SK-N-MC (cell line): Measurements from ENCODE around the gene MMP20.
"Not testable (repeated sequence)": the region's sequence is repeated elsewhere in the genome, so short reads cannot be mapped to it uniquely, and the experiment has no call there.

Experiments
- DNase-seq: peaks from one replicate; pipeline ENCODE4 v3.0.0-alpha.2; 2011; ENCODE audit warnings: low read depth, low spot score
- H3K27ac ChIP-seq: fragments of 200-600 bp; sonication (generic); 2 replicates; pipeline ENCODE4 v1.5.1; 2016; ENCODE audit warnings: mixed run types
- H3K36me3 ChIP-seq: fragments of 200-600 bp; sonication (generic); 2 replicates; pipeline ENCODE4 v1.6.1; 2017; ENCODE audit warnings: antibody characterized with exemption, low read length, mixed read lengths; ENCODE audit not compliant: insufficient read depth
- H3K4me3 ChIP-seq: fragments of 200-600 bp; sonication (generic); 2 replicates; pipeline ENCODE4 v1.5.1; 2016
- H3K9ac ChIP-seq: fragments of 200-600 bp; sonication (generic); 2 replicates; pipeline ENCODE4 v1.8.0; 2017; ENCODE audit warnings: mixed run types, mixed read lengths; ENCODE audit not compliant: insufficient read length
- H3K9me3 ChIP-seq: fragments of 200-600 bp; sonication (generic); 2 replicates; pipeline ENCODE4 v1.6.1; 2017; ENCODE audit warnings: low read depth, mild to moderate bottlenecking, antibody characterized with exemption, low read length, moderate library complexity, mixed read lengths
- EZH2 ChIP-seq: fragments of 200-600 bp; sonication (generic); IDR thresholded peaks from one replicate; pipeline ENCODE4 v1.6.1; 2017; ENCODE audit warnings: antibody characterized with exemption
- FOXP2 ChIP-seq: optimal IDR thresholded peaks from 2 replicates; pipeline ENCODE3; 2011; ENCODE audit warnings: mild to moderate bottlenecking, moderate library complexity; ENCODE audit not compliant: insufficient read depth; ENCODE audit errors: extremely low read length, control extremely low read depth
- POLR2AphosphoS5 ChIP-seq: IDR thresholded peaks from 2 replicates; pipeline ENCODE4 v1.6.1; 2012; ENCODE audit warnings: mild to moderate bottlenecking, low read depth, low read length, borderline replicate concordance

MMP20 gene

DNA sequence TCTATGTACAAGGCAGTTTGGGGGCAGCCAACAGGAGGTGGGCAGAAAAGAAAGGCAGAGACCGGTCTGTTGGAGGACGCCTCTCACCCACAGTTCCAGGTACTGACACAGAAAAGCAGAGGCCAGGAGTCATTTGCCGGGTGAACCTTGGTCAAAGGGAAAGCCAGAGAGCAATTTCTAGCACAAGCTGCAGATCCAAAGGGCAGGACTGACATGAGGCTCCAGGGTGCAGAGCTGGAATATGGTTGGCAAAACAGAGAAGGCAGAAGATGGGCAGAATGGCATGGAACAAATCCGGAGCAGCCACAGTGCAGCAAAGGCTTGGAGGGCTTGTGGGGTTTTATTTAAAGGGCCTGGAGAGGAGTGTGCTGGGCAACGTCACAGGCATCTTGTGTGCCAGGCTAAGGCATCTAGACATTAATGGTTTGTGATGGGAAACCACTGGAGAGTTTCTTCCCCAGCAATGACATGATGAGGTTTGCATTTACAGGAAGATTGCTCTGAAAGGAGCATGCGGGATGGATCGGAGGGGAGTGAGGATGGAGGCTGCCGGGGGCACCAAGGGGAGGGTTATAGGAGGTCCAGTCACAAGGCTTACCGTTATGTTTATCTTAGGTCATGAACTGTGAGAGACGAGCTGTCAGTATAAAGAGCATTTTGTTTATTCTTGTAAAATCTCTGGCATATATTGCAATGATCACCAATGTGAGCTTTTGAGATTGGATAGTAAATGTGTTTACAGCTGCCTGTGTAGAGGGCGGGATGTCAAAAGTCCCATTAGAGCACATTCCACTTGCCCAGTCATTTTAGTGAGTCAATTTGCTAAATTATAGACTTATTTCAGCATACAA, 5.7 kb upstream of the MMP20 start:
- no peak overlapping the region for H3K4me3 ChIP-seq
- no peaks in the 10 kb centered on the region for H3K36me3 ChIP-seq
- TF ChIP-seq POLR2AphosphoS5 (no peak), FOXP2 (no peak), EZH2 (no peak)
- no peak overlapping the region for H3K27ac ChIP-seq
- DNase-seq: no peak
- no peak overlapping the region for H3K9ac ChIP-seq
- H3K9me3 ChIP-seq: no peaks in the 10 kb centered on the region

- DNase-seq: not testable (repeated sequence)
These were observed 4.8 kb upstream of the MMP20 start for GRCh38 chr11:102629908-102630307.

DNA sequence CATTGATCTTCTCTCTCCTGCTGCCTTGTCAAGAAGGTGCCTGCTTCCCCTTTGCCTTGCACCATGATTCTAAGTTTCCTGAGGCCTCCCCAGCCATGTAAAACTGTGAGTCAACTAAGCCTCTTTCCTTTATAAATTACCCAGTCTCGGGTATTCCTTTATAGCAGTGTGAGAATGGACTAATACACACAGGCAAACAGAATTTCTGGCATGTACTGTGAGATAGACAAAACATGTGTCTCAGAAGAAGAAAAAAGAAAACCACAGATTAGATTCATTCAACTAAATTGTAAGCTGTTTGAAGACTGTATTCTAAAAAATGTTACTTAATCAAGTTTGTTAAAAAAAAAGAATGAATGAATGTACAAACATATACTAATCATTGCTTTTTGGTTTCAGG, 1.5 kb upstream of the MMP20 start:
- Histone ChIP-seq H3K9me3 (no peaks in the 10 kb centered on the region), H3K27ac (no peak overlapping the region), H3K9ac (no peak overlapping the region), H3K36me3 (no peaks in the 10 kb centered on the region), H3K4me3 (no peak overlapping the region)
- TF ChIP-seq EZH2 (no peak), POLR2AphosphoS5 (no peak), FOXP2 (no peak)
- no peak for DNase-seq

More at GRCh38 chr11:102629908-102630307, 4.8 kb upstream of the MMP20 start:
- H3K27ac ChIP-seq, H3K9me3 ChIP-seq, H3K4me3 ChIP-seq, H3K9ac ChIP-seq, H3K36me3 ChIP-seq: not testable (repeated sequence)

- no peaks in the 10 kb centered on the region for H3K9me3 ChIP-seq
- no peaks in the 10 kb centered on the region for H3K36me3 ChIP-seq
- H3K9ac ChIP-seq: no peak overlapping the region
- TF ChIP-seq POLR2AphosphoS5 (no peak), FOXP2 (no peak), EZH2 (no peak)
- no peak overlapping the region for H3K27ac ChIP-seq
- no peak overlapping the region for H3K4me3 ChIP-seq
- no peak for DNase-seq
These were observed 1.1 kb downstream of the MMP20 start for GRCh38 chr11:102623998-102624397.

GRCh38 chr11:102623128-102623527, 2.0 kb downstream of the MMP20 start:
- H3K9me3 ChIP-seq: no peaks in the 10 kb centered on the region
- no peak for TF ChIP-seq POLR2AphosphoS5
- TF ChIP-seq FOXP2: no peak
- TF ChIP-seq EZH2: no peak
- no peak overlapping the region for H3K9ac ChIP-seq
- H3K4me3 ChIP-seq: no peak overlapping the region
- DNase-seq: no peak
- H3K36me3 ChIP-seq: no peaks in the 10 kb centered on the region
- H3K27ac ChIP-seq: no peak overlapping the region

DNA sequence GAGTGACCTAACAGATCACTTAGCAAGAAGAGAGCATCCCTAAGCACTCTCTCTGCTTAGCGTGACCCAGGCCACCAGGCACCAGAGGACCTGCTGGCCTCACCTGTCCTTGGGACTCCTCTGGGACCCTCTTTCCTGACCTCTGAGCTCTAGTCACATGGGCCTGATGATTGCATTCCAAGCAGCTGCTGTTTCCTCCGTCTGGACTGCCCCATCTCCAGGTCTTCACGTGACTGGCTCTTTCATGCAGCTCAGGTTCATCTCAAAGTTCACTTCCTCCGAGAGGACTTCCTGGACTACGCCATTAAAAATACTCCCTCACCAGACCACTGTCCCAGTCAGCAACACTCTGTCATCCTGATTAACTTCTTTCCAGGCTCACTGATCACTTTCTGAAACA, 2.9 kb downstream of the MMP20 start:
- H3K9me3 ChIP-seq: no peaks in the 10 kb centered on the region
- no peak overlapping the region for H3K27ac ChIP-seq
- no peak overlapping the region for H3K4me3 ChIP-seq
- no peak overlapping the region for H3K9ac ChIP-seq
- TF ChIP-seq EZH2 (no peak), FOXP2 (no peak), POLR2AphosphoS5 (no peak)
- DNase-seq: no peak
- H3K36me3 ChIP-seq: no peaks in the 10 kb centered on the region

GRCh38 chr11:102620818-102621561, 4.1 kb downstream of the MMP20 start:
- no peak for DNase-seq
- no peak overlapping the region for H3K9ac ChIP-seq
- no peak overlapping the region for H3K27ac ChIP-seq
- H3K36me3 ChIP-seq: no peaks in the 10 kb centered on the region
- H3K9me3 ChIP-seq: no peaks in the 10 kb centered on the region
- H3K4me3 ChIP-seq: no peak overlapping the region
- TF ChIP-seq EZH2 (no peak), FOXP2 (no peak), POLR2AphosphoS5 (no peak)

GRCh38 chr11:102620179-102620578, 5.0 kb downstream of the MMP20 start:
- H3K27ac ChIP-seq: no peak overlapping the region
- no peak for DNase-seq
- no peak overlapping the region for H3K4me3 ChIP-seq
- H3K9ac ChIP-seq: no peak overlapping the region
- no peaks in the 10 kb centered on the region for H3K36me3 ChIP-seq
- no peaks in the 10 kb centered on the region for H3K9me3 ChIP-seq
- TF ChIP-seq POLR2AphosphoS5 (no peak), EZH2 (no peak), FOXP2 (no peak)
